Astrocyte (in vitro differentiated cells and primary cell): ENCODE measurements around the gene B3GAT3. TPM values are rescaled to one million over a fixed set of nuclear protein-coding genes. Genes with fewer than 3 reads are reported as not detected.

Experiments
- DNase-seq: peaks from one replicate; pipeline ENCODE4 v3.0.0-alpha.2; 2010; ENCODE audit warnings: low read depth
- FAIRE-seq: peaks from 2 replicates; lab custom pipeline; 2011; peaks lifted over from hg19 to GRCh38; lab: Jason Lieb, UNC
- H2AFZ ChIP-seq: 2 replicates; pipeline ENCODE4 v1.6.0; 2012; ENCODE audit warnings: low read depth, low read length, inconsistent platforms
- H3K27ac ChIP-seq: 2 replicates; pipeline ENCODE4 v1.5.1; 2011; ENCODE audit warnings: low read depth, low read length, inconsistent platforms
- H3K27me3 ChIP-seq: 2 replicates; pipeline ENCODE4 v1.6.0; 2011; ENCODE audit warnings: low read length, inconsistent platforms; ENCODE audit not compliant: insufficient read depth
- H3K36me3 ChIP-seq: 2 replicates; pipeline ENCODE4 v1.5.1; 2011; ENCODE audit warnings: low read length, inconsistent platforms; ENCODE audit not compliant: insufficient read depth
- H3K4me1 ChIP-seq: 2 replicates; pipeline ENCODE4 v1.5.1; 2011; ENCODE audit warnings: low read length, inconsistent platforms; ENCODE audit not compliant: insufficient read depth
- H3K4me2 ChIP-seq: 2 replicates; pipeline ENCODE4 v1.6.0; 2012; ENCODE audit warnings: low read length, inconsistent platforms
- H3K4me3 ChIP-seq: 2 replicates; pipeline ENCODE4 v1.5.1; 2011; ENCODE audit warnings: low read depth, mild to moderate bottlenecking, low read length, inconsistent platforms; ENCODE audit not compliant: insufficient read depth
- H3K79me2 ChIP-seq: 2 replicates; pipeline ENCODE4 v1.6.0; 2012; ENCODE audit warnings: mild to moderate bottlenecking, low read length, inconsistent platforms; ENCODE audit not compliant: insufficient read depth
- H3K9ac ChIP-seq: 2 replicates; pipeline ENCODE4 v1.6.0; 2012; ENCODE audit warnings: mild to moderate bottlenecking, low read length, inconsistent platforms
- H3K9me3 ChIP-seq: 2 replicates; pipeline ENCODE4 v1.5.1; 2012; ENCODE audit warnings: low read depth, mild to moderate bottlenecking, low read length, inconsistent platforms; ENCODE audit not compliant: insufficient read depth
- H4K20me1 ChIP-seq: 2 replicates; pipeline ENCODE4 v1.6.0; 2012; ENCODE audit warnings: low read length, inconsistent platforms; ENCODE audit not compliant: insufficient read depth
- H3K27ac Mint-ChIP-seq: one replicate; pipeline ENCODE4 v1.8.0; 2021; ENCODE audit warnings: mild to moderate bottlenecking, mixed read lengths; ENCODE audit not compliant: unreplicated experiment
- H3K27me3 Mint-ChIP-seq: one replicate; pipeline ENCODE4 v1.8.0; 2021; ENCODE audit warnings: low read depth, mixed read lengths; ENCODE audit not compliant: unreplicated experiment
- H3K36me3 Mint-ChIP-seq: one replicate; pipeline ENCODE4 v1.8.0; 2021; ENCODE audit warnings: low read depth, mixed read lengths; ENCODE audit not compliant: unreplicated experiment
- H3K4me1 Mint-ChIP-seq: one replicate; pipeline ENCODE4 v1.8.0; 2021; ENCODE audit warnings: low read depth, mixed read lengths; ENCODE audit not compliant: unreplicated experiment
- H3K4me3 Mint-ChIP-seq: one replicate; pipeline ENCODE4 v1.8.0; 2021; ENCODE audit warnings: mild to moderate bottlenecking, moderate library complexity, mixed read lengths; ENCODE audit not compliant: unreplicated experiment
- H3K9me3 Mint-ChIP-seq: one replicate; pipeline ENCODE4 v1.8.0; 2021; ENCODE audit warnings: mild to moderate bottlenecking, mixed read lengths; ENCODE audit not compliant: unreplicated experiment
- CTCF ChIP-seq: IDR thresholded peaks from 2 replicates; pipeline ENCODE4 v1.5.1; 2011; ENCODE audit warnings: low read depth, mild to moderate bottlenecking, inconsistent platforms, low read length, moderate library complexity; ENCODE audit not compliant: insufficient read depth
- EZH2 ChIP-seq: IDR thresholded peaks from 2 replicates; pipeline ENCODE4 v1.6.1; 2012; ENCODE audit warnings: mild to moderate bottlenecking, low read length, inconsistent platforms; ENCODE audit not compliant: insufficient read depth
- total RNA-seq: library from RNA; stranded (reverse); gene quantifications from 2 replicates; pipeline ENCODE4 v1.2.1, GENCODE V29; 2021

Gene B3GAT3
- total RNA-seq, 1 donor from 2014 or later = 52.4 TPM

- peaks cover 6% of the 10 kb centered on the region for H3K27me3 Mint-ChIP-seq
- Histone ChIP-seq H3K27ac (peak overlapping the region; percentile 87), H3K36me3 (peaks cover 22% of the 10 kb centered on the region), H3K4me2 (peak overlapping the region; percentile 89), H2AFZ (peak overlapping the region; percentile 53), H4K20me1 (peaks cover 47% of the 10 kb centered on the region), H3K4me3 (peak overlapping the region; percentile 94), H3K27me3 (no peaks in the 10 kb centered on the region), H3K4me1 (peaks cover 26% of the 10 kb centered on the region), H3K9ac (peak overlapping the region; percentile 98), H3K9me3 (no peaks in the 10 kb centered on the region), H3K79me2 (peaks cover 52% of the 10 kb centered on the region)
- H3K27ac Mint-ChIP-seq = peak overlapping the region; percentile 96
- DNase-seq (no peak), FAIRE-seq (no peak)
- H3K4me1 Mint-ChIP-seq = peaks cover 20% of the 10 kb centered on the region
- peaks cover 46% of the 10 kb centered on the region for H3K36me3 Mint-ChIP-seq
- peak overlapping the region; percentile 99 for H3K4me3 Mint-ChIP-seq
- H3K9me3 Mint-ChIP-seq = no peaks in the 10 kb centered on the region
- TF ChIP-seq EZH2 = no peak
- no peak for TF ChIP-seq CTCF
Observed at GRCh38 chr11:62601122-62601371, 20.7 kb downstream of the B3GAT3 start.

GRCh38 chr11:62600367-62601121, 21.2 kb downstream of the B3GAT3 start:
- peak overlapping the region; percentile 53 for H2AFZ ChIP-seq
- no peaks in the 10 kb centered on the region for H3K9me3 ChIP-seq
- H3K4me3 ChIP-seq = peak overlapping the region; percentile 94
- peak overlapping the region; percentile 98 for H3K9ac ChIP-seq
- H3K27ac ChIP-seq = peak overlapping the region; percentile 87
- peaks cover 52% of the 10 kb centered on the region for H4K20me1 ChIP-seq
- H3K27ac Mint-ChIP-seq = peak overlapping the region; percentile 96
- peaks cover 6% of the 10 kb centered on the region for H3K27me3 Mint-ChIP-seq
- H3K36me3 ChIP-seq = peaks cover 26% of the 10 kb centered on the region
- no peak for FAIRE-seq
- DNase-seq = no peak
- H3K79me2 ChIP-seq = peaks cover 57% of the 10 kb centered on the region
- H3K4me3 Mint-ChIP-seq = peak overlapping the region; percentile 99
- H3K4me1 Mint-ChIP-seq = peaks cover 20% of the 10 kb centered on the region
- no peak for TF ChIP-seq EZH2
- no peak for TF ChIP-seq CTCF
- peaks cover 26% of the 10 kb centered on the region for H3K4me1 ChIP-seq
- H3K4me2 ChIP-seq = peak overlapping the region; percentile 89
- H3K36me3 Mint-ChIP-seq = peaks cover 49% of the 10 kb centered on the region
- no peaks in the 10 kb centered on the region for H3K9me3 Mint-ChIP-seq
- no peaks in the 10 kb centered on the region for H3K27me3 ChIP-seq

GRCh38 chr11:62599901-62600300, 21.9 kb downstream of the B3GAT3 start:
- peaks cover 59% of the 10 kb centered on the region for H4K20me1 ChIP-seq
- no peaks in the 10 kb centered on the region for H3K27me3 ChIP-seq
- Mint-ChIP-seq H3K36me3 (peaks cover 52% of the 10 kb centered on the region), H3K27me3 (peaks cover 6% of the 10 kb centered on the region), H3K9me3 (no peaks in the 10 kb centered on the region), H3K4me3 (peak overlapping the region; percentile 99), H3K4me1 (peaks cover 20% of the 10 kb centered on the region), H3K27ac (peak overlapping the region; percentile 96)
- no peak overlapping the region for H3K27ac ChIP-seq
- TF ChIP-seq EZH2 (no peak), CTCF (no peak)
- FAIRE-seq (no peak), DNase-seq (no peak)
- H3K4me3 ChIP-seq = peak overlapping the region; percentile 94
- peaks cover 26% of the 10 kb centered on the region for H3K4me1 ChIP-seq
- H3K79me2 ChIP-seq = peaks cover 63% of the 10 kb centered on the region
- peak overlapping the region; percentile 89 for H3K4me2 ChIP-seq
- H2AFZ ChIP-seq = no peak overlapping the region
- no peaks in the 10 kb centered on the region for H3K9me3 ChIP-seq
- H3K9ac ChIP-seq = peak overlapping the region; percentile 98
- peaks cover 29% of the 10 kb centered on the region for H3K36me3 ChIP-seq
